Activated CD8-positive, alpha-beta T cell treated with anti-CD3 and anti-CD28 coated beads for 36 hours (primary cell): ENCODE measurements around the gene CSRNP2. TPM values are rescaled to one million over a fixed set of nuclear protein-coding genes. Genes with fewer than 3 reads are reported as not detected.

Experiments
- ATAC-seq: fragments of 200-7000 bp; cut with Tn5 transposase; one replicate; pipeline ENCODE4 v1.10.0; 2021; ENCODE audit warnings: mild to moderate bottlenecking, moderate library complexity
- CTCF ChIA-PET: fragments of 350-600 bp; sonication (Branson Sonifier 250); formaldehyde crosslinking; loops from one replicate; lab custom pipeline; 2021; ENCODE audit warnings: antibody characterized with exemption; lab: Charles Lee
- POLR2A ChIA-PET: fragments of 350-600 bp; sonication (Branson Sonifier 250); formaldehyde crosslinking; loops from one replicate; lab custom pipeline; 2021; ENCODE audit warnings: antibody characterized with exemption; lab: Charles Lee
- DNase-seq: peaks from one replicate; pipeline ENCODE4 v3.0.0-alpha.2; 2020
- H3K27ac Mint-ChIP-seq: one replicate; pipeline ENCODE4 v1.8.0; 2021; ENCODE audit warnings: mild to moderate bottlenecking, mixed read lengths
- H3K27me3 Mint-ChIP-seq: one replicate; pipeline ENCODE4 v1.8.0; 2021; ENCODE audit warnings: mixed read lengths
- H3K36me3 Mint-ChIP-seq: one replicate; pipeline ENCODE4 v1.8.0; 2021; ENCODE audit warnings: low read depth, mixed read lengths
- H3K4me1 Mint-ChIP-seq: one replicate; pipeline ENCODE4 v1.8.0; 2021; ENCODE audit warnings: low read depth, mixed read lengths
- H3K4me3 Mint-ChIP-seq: one replicate; pipeline ENCODE4 v1.8.0; 2021; ENCODE audit warnings: mild to moderate bottlenecking, moderate library complexity, mixed read lengths
- H3K9me3 Mint-ChIP-seq: one replicate; pipeline ENCODE4 v1.8.0; 2021; ENCODE audit warnings: mixed read lengths
- intact Hi-C: fragments of 100-400 bp; cut with micrococcal nuclease; formaldehyde crosslinking; loops from one replicate; pipeline ENCODE4 v1.10.0; 2022
- total RNA-seq, 2 experiments: library from RNA; stranded (reverse); gene quantifications; one replicate each; pipeline ENCODE4 v1.2.3, GENCODE V29; 2021
- TF ChIP-seq, protein P1 (sequence below): fragments of 200-600 bp; IDR thresholded peaks from one replicate; pipeline ENCODE4 v1.8.0; 2022; ENCODE audit warnings: antibody characterized with exemption, mild to moderate bottlenecking

The CSRNP2 gene
- total RNA-seq, 2 experiments from 2014 or later = 9.2 to 9.6 TPM

DNA sequence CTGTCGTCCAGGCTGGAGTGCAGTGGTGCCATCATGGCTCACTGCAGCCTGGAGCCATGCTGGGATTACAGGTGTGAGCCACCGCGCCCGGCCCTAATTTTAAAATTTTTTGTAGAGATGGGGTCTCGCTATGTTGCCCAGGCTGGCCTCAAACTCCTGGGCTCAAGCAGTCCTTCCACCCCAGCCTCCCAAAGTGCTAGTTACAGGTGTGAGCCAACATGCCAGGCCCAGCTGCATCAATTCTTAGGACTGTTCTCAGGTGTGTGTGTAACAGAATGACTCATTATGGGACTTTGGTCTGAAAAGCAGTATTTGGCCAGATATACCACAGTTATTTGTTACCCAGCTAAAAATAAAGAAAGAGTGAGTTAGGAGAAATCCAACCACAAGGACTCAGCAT, 17.9 kb downstream of the CSRNP2 start:
- H3K27me3 Mint-ChIP-seq = no peaks in the 10 kb centered on the region
- no peaks in the 10 kb centered on the region for H3K4me1 Mint-ChIP-seq
- no peak overlapping the region for H3K27ac Mint-ChIP-seq
- peaks cover 14% of the 10 kb centered on the region for H3K36me3 Mint-ChIP-seq
- intact Hi-C loops = no loop called here
- ChIA-PET POLR2A (no interaction called here), CTCF (interaction anchor here (0.7 kb wide), 1 partner anchor 112 kb away, joined by 3 read pairs; no protein-coding TSS in a partner anchor)
- DNase-seq = no peak
- no peak overlapping the region for H3K4me3 Mint-ChIP-seq
- TF ChIP-seq, protein P1, sequence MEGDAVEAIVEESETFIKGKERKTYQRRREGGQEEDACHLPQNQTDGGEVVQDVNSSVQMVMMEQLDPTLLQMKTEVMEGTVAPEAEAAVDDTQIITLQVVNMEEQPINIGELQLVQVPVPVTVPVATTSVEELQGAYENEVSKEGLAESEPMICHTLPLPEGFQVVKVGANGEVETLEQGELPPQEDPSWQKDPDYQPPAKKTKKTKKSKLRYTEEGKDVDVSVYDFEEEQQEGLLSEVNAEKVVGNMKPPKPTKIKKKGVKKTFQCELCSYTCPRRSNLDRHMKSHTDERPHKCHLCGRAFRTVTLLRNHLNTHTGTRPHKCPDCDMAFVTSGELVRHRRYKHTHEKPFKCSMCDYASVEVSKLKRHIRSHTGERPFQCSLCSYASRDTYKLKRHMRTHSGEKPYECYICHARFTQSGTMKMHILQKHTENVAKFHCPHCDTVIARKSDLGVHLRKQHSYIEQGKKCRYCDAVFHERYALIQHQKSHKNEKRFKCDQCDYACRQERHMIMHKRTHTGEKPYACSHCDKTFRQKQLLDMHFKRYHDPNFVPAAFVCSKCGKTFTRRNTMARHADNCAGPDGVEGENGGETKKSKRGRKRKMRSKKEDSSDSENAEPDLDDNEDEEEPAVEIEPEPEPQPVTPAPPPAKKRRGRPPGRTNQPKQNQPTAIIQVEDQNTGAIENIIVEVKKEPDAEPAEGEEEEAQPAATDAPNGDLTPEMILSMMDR = no peak
- no peaks in the 10 kb centered on the region for H3K9me3 Mint-ChIP-seq
- ATAC-seq = no peak

- Mint-ChIP-seq H3K27me3 (no peaks in the 10 kb centered on the region), H3K27ac (no peak overlapping the region), H3K4me3 (no peak overlapping the region), H3K36me3 (peaks cover 31% of the 10 kb centered on the region), H3K9me3 (no peaks in the 10 kb centered on the region), H3K4me1 (no peaks in the 10 kb centered on the region)
- DNase-seq (no peak), ATAC-seq (no peak)
- ChIA-PET POLR2A (interaction anchor here (1.3 to 2.1 kb wide), 2 partner anchors 10 to 12 kb away, joined by 6 read pairs; no protein-coding TSS in a partner anchor), CTCF (no interaction called here)
- TF ChIP-seq, protein P1 = no peak
- intact Hi-C loops = no loop called here
Measured at GRCh38 chr12:51062631-51063397, 20.6 kb downstream of the CSRNP2 start.

DNA sequence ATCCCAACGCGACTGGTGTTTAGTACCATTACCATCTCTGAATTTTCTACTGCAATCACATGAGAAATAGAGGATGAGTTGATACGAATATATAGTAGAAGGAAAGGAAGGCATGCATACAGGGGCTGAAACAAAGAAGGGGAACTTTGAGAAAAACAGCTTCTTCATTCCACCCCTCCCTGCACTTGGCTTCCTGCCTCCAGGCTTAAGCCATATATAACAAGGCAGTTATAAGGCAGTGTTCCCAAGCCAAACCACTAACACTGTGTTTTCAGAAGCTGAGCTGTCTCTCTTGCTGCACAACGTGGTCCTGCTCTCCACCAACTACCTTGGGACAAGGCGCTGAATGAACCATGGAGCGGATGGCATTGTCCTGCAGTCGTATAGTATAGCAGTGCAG, 24.3 kb downstream of the CSRNP2 start:
- no peaks in the 10 kb centered on the region for H3K4me1 Mint-ChIP-seq
- no peak for DNase-seq
- CTCF ChIA-PET = no interaction called here
- intact Hi-C loops = no loop called here
- no peaks in the 10 kb centered on the region for H3K9me3 Mint-ChIP-seq
- H3K4me3 Mint-ChIP-seq = no peak overlapping the region
- H3K27me3 Mint-ChIP-seq = no peaks in the 10 kb centered on the region
- H3K36me3 Mint-ChIP-seq = peaks cover 47% of the 10 kb centered on the region
- peak overlapping the region; percentile 36 for H3K27ac Mint-ChIP-seq
- TF ChIP-seq, protein P1 = no peak
- no peak for ATAC-seq
- POLR2A ChIA-PET = interaction anchor here (0.6 kb wide), 1 partner anchor 23 kb away, joined by 3 read pairs; no protein-coding TSS in a partner anchor

DNA sequence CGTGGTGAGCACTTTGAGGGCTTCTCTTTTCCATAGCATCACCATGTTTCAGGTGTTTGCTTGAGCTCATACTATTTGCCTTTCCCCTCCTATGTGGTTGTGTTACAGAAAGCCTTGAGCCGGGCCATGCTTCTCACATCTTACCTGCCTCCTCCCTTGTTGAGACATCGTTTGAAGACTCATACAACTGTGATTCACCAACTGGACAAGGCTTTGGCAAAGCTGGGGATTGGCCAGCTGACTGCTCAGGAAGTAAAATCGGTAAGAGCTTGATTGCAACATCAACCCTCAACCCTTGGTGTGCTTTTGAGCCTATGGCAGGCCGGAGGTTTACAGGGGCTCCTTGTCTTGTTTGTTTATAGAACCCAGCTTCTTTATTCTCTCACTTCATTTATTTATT, 27.2 kb downstream of the CSRNP2 start:
- intact Hi-C loops = no loop called here
- Mint-ChIP-seq H3K9me3 (no peaks in the 10 kb centered on the region), H3K27ac (no peak overlapping the region), H3K4me1 (peaks cover 8% of the 10 kb centered on the region), H3K27me3 (no peaks in the 10 kb centered on the region), H3K36me3 (peaks cover 56% of the 10 kb centered on the region), H3K4me3 (no peak overlapping the region)
- ChIA-PET CTCF (no interaction called here), POLR2A (no interaction called here)
- DNase-seq (no peak), ATAC-seq (no peak)
- TF ChIP-seq, protein P1 = no peak

DNA sequence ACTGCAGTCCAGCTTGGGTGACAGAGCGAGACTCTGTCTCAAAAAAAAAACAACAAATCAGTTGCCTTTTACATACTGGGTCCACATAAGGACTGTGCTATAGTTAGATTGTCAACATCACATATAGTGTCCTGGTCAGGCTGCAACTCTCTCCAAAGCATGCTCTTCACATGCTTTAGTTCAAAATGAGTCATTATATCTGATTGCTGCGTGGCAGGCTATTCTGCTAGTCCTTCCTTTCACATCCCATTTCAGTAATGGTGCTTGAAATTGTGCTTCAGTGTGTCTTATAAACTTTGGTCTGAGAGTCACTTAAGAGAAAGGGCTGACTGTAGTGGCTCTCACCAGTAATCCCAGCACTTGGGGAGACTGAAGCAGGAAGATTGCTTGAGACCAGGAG, 28.3 kb downstream of the CSRNP2 start:
- Mint-ChIP-seq H3K36me3 (peaks cover 54% of the 10 kb centered on the region), H3K27ac (no peak overlapping the region), H3K4me1 (peaks cover 10% of the 10 kb centered on the region), H3K4me3 (no peak overlapping the region), H3K9me3 (no peaks in the 10 kb centered on the region), H3K27me3 (no peaks in the 10 kb centered on the region)
- TF ChIP-seq, protein P1 = no peak
- no peak for ATAC-seq
- ChIA-PET CTCF (interaction anchor here (0.6 kb wide), 1 partner anchor 286 kb away, joined by 3 read pairs; no protein-coding TSS in a partner anchor), POLR2A (no interaction called here)
- no peak for DNase-seq
- intact Hi-C loops = no loop called here
